Measurements from ENCODE around the gene GKAP1.

GKAP1 gene

DNA sequence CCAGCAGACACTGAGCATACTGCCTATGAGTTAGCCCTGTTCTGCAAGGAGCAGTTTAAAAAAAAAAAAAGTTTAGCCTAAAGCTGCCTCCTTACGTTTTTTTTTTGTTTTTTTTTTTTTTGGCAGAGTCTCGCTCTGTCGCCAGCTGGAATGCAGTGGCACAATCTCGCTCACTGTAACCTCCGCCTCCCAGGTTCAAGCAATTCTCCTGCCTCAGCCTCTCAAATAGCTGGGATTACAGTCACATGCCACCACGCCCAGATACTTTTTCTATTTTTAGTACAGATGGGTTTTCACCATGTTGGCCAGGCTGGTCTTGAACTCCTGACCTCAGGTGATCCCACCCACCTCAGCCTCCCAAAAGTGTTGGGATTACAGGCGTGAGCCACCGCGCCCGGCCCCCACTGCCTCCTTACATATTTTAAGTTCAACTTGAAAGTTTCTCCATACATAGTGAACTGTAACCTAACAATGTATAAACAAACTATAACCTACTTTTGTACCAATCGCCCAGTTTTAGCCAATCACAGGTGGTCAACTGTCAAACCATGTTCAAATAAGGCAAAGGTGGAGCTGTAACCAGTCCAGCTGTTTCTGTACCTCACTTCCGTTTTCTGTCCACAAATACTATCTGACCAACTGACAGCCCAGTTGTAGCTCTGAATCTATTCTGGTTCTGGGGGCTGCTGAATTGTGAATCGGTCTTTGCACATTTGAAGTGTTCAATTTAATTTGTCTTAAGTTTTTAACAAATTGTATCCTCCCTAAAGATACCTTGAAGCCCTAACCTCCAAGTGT lies 17.1 kb downstream of the GKAP1 start:
- Histone ChIP-seq H3K27ac (ENCODE audit: low read length) (no peak overlapping the region), H3K36me3 (ENCODE audit: control insufficient read depth, insufficient read depth, low read length) (no peaks in the 10 kb centered on the region), H3K4me3 (ENCODE audit: low read length) (no peak overlapping the region), H3K27me3 (ENCODE audit: control insufficient read depth, insufficient read depth, low read length) (no peaks in the 10 kb centered on the region), H3K9me3 (ENCODE audit: control insufficient read depth, insufficient read depth, low read length) (no peaks in the 10 kb centered on the region), H3K4me1 (ENCODE audit: control insufficient read depth, insufficient read depth, low read length) (no peaks in the 10 kb centered on the region)
- WGBS (ENCODE audit: insufficient coverage, insufficient read length) = no CpG with 5 or more reads among the region's 13 CpGs
- DNase-seq (ENCODE audit: low read depth, low spot score) = no peak

DNA sequence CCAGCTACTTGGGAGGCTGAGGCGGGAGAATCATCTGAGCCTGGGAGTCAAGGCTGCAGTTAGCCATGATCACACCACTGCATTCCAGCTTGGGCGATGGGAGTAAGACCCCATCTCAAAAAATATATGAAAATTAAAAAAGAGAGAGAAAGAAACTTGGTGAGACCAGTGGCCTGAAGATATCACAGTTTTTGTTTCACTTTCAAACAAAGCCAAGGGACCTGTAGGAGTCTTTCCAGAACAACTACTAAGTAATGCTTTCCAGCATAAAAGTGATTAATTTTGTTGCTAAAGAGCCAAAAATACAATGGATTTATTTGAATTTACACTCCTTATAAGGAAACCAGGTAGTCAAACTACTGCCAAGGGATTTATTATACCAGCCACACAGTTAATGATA lies 23.5 kb downstream of the GKAP1 start:
- Histone ChIP-seq H3K27me3 (ENCODE audit: control insufficient read depth, insufficient read depth, low read length) (no peaks in the 10 kb centered on the region), H3K4me1 (ENCODE audit: control insufficient read depth, insufficient read depth, low read length) (no peaks in the 10 kb centered on the region), H3K27ac (ENCODE audit: low read length) (no peak overlapping the region), H3K36me3 (ENCODE audit: control insufficient read depth, insufficient read depth, low read length) (no peaks in the 10 kb centered on the region), H3K4me3 (ENCODE audit: low read length) (no peak overlapping the region), H3K9me3 (ENCODE audit: control insufficient read depth, insufficient read depth, low read length) (no peaks in the 10 kb centered on the region)
- DNase-seq (ENCODE audit: low read depth, low spot score) = no peak
- WGBS (ENCODE audit: insufficient coverage, insufficient read length) = no CpG with 5 or more reads among the region's 2 CpGs

DNA sequence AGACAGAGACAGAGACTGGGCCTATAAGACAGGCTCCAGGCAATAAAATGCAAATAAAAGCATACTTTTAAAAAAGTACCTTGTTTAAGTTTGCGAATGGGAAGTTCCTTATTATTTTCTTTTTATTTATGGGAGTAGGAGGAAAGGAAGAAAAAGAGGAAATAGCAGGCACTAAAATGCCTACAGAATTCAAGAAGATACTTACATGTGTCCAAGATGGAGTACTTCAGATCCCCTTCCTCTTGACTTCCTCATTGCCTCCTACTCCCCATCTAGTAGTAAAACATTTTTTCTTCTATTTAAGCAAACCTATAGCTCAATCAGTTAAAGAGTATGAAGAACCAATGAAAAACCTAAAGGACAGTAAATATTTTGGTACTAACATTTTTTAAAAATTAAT lies 24.8 kb downstream of the GKAP1 start:
- no peak for DNase-seq (ENCODE audit: low read depth, low spot score)
- Histone ChIP-seq H3K27me3 (ENCODE audit: control insufficient read depth, insufficient read depth, low read length) (no peaks in the 10 kb centered on the region), H3K27ac (ENCODE audit: low read length) (no peak overlapping the region), H3K4me3 (ENCODE audit: low read length) (no peak overlapping the region), H3K4me1 (ENCODE audit: control insufficient read depth, insufficient read depth, low read length) (no peaks in the 10 kb centered on the region), H3K9me3 (ENCODE audit: control insufficient read depth, insufficient read depth, low read length) (no peaks in the 10 kb centered on the region), H3K36me3 (ENCODE audit: control insufficient read depth, insufficient read depth, low read length) (no peaks in the 10 kb centered on the region)
- WGBS (ENCODE audit: insufficient coverage, insufficient read length) = no CpG with 5 or more reads among the region's 1 CpG

DNA sequence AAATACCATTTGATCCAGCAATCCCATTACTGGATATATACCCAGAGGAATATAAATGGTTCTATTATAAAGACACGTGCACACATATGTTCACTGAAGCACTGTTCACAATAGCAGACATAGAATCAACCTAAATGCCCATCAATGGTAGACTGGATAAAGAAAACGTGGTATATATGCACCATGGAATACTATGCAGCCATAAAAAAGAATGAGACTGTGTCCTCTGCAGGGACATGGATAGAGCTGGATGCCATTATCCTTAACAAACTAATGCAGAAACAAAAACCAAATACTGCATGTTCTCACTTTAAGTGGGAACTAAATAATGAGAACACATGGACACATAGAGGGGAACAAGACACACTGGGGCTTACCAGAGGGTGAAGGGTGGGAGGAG lies 39.4 kb downstream of the GKAP1 start:
- H3K9me3 ChIP-seq (ENCODE audit: control insufficient read depth, insufficient read depth, low read length) = no peaks in the 10 kb centered on the region
- no peak overlapping the region for H3K27ac ChIP-seq (ENCODE audit: low read length)
- no CpG with 5 or more reads among the region's 2 CpGs for WGBS (ENCODE audit: insufficient coverage, insufficient read length)
- no peaks in the 10 kb centered on the region for H3K4me1 ChIP-seq (ENCODE audit: control insufficient read depth, insufficient read depth, low read length)
- H3K4me3 ChIP-seq (ENCODE audit: low read length) = no peak overlapping the region
- H3K36me3 ChIP-seq (ENCODE audit: control insufficient read depth, insufficient read depth, low read length) = no peaks in the 10 kb centered on the region
- DNase-seq (ENCODE audit: low read depth, low spot score) = no peak
- no peaks in the 10 kb centered on the region for H3K27me3 ChIP-seq (ENCODE audit: control insufficient read depth, insufficient read depth, low read length)

DNA sequence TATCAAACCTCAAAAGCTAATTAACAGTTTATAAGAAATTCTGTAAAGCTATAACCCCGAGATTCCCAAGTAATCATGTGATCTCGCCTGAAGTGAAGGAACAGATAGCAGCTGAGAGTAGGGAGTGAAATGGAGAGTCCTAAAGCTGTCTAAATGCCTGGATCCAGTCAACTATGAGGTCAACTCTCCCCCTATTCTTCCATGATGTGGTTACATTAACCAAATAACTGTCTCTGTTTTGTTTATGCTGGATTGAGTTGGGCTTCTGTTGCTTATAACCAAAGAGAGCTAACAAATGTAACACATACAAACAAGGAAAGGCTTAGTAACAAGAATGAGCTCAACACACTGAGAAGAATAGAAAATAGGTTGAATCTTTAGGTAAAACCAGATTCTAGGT lies 41.6 kb downstream of the GKAP1 start:
- Histone ChIP-seq H3K36me3 (ENCODE audit: control insufficient read depth, insufficient read depth, low read length) (no peaks in the 10 kb centered on the region), H3K27ac (ENCODE audit: low read length) (no peak overlapping the region), H3K4me1 (ENCODE audit: control insufficient read depth, insufficient read depth, low read length) (no peaks in the 10 kb centered on the region), H3K4me3 (ENCODE audit: low read length) (no peak overlapping the region), H3K27me3 (ENCODE audit: control insufficient read depth, insufficient read depth, low read length) (no peaks in the 10 kb centered on the region), H3K9me3 (ENCODE audit: control insufficient read depth, insufficient read depth, low read length) (no peaks in the 10 kb centered on the region)
- WGBS (ENCODE audit: insufficient coverage, insufficient read length) = no CpG with 5 or more reads among the region's 2 CpGs
- no peak for DNase-seq (ENCODE audit: low read depth, low spot score)

DNA sequence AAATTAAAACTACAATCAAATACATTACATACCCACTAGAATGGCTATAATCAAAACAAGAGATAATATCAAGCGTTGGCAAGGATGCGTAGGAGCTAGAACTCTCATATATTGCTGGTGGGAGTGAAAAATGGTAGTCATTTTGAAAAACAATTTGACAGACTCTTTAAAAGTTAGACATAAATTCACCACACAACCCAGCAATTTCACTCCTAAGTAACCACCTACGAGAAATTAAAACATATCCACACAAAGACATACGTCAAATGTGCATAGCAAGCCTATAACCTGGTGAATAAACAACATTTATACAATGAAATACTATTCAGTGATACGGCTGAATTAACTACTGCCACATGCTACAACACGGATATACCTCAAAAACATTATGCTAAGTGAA lies 44.7 kb downstream of the GKAP1 start:
- WGBS (ENCODE audit: insufficient coverage, insufficient read length) = no CpG with 5 or more reads among the region's 6 CpGs
- no peak overlapping the region for H3K27ac ChIP-seq (ENCODE audit: low read length)
- no peak for DNase-seq (ENCODE audit: low read depth, low spot score)
- H3K36me3 ChIP-seq (ENCODE audit: control insufficient read depth, insufficient read depth, low read length) = no peaks in the 10 kb centered on the region
- no peaks in the 10 kb centered on the region for H3K27me3 ChIP-seq (ENCODE audit: control insufficient read depth, insufficient read depth, low read length)
- no peaks in the 10 kb centered on the region for H3K4me1 ChIP-seq (ENCODE audit: control insufficient read depth, insufficient read depth, low read length)
- H3K9me3 ChIP-seq (ENCODE audit: control insufficient read depth, insufficient read depth, low read length) = no peaks in the 10 kb centered on the region
- no peak overlapping the region for H3K4me3 ChIP-seq (ENCODE audit: low read length)

DNA sequence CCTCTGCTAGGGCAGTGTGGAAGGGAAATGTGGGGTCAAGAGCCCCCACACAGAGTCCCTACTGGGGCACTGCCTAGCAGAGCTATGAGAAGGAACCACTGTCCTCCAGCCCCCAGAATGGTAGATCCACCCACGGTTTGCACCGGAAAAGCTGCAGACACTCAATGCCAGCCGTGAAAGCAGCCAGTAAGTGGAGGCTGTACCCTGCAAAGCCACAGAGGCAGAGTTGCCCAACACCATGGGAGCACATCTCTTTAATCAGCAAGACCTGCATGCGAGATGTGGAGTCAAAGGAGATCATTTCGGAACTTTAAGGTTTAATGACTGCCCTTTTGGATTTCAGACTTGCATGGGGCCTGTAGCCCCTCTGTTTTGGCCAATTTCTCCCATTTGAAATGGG lies 52.2 kb downstream of the GKAP1 start:
- no peaks in the 10 kb centered on the region for H3K27me3 ChIP-seq (ENCODE audit: control insufficient read depth, insufficient read depth, low read length)
- H3K27ac ChIP-seq (ENCODE audit: low read length) = no peak overlapping the region
- H3K4me1 ChIP-seq (ENCODE audit: control insufficient read depth, insufficient read depth, low read length) = no peaks in the 10 kb centered on the region
- no peaks in the 10 kb centered on the region for H3K9me3 ChIP-seq (ENCODE audit: control insufficient read depth, insufficient read depth, low read length)
- no peak for DNase-seq (ENCODE audit: low read depth, low spot score)
- WGBS (ENCODE audit: insufficient coverage, insufficient read length) = no CpG with 5 or more reads among the region's 5 CpGs
- no peak overlapping the region for H3K4me3 ChIP-seq (ENCODE audit: low read length)
- H3K36me3 ChIP-seq (ENCODE audit: control insufficient read depth, insufficient read depth, low read length) = no peaks in the 10 kb centered on the region

DNA sequence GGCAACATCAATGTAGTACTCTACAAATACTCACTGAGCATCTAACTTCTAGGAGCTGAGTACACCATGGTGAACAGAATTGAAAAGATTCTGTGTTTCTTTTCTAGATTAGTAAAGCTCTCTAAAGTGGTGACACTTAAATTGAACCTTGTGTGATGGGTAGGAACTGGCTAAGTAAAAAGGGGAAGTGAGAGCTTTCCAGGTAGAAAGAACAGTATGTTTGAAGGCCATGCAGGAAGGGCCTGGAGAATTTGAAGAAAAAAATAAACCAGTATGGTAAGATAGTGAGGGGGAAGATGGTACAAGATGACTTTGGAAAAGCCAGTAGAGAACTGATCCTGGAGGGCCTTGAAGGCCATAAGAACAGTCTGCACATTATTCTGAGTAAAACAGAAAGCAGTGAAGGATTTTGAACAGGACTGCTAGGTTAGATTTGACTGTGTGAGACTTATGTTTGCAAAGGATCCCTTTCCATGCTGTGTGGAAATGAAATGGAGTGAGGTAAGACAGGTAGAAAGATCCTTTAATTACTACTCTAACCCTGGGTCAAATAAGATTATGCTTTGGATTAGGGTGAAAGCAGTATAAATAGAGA lies 63.1 kb downstream of the GKAP1 start:
- H3K9me3 ChIP-seq (ENCODE audit: control insufficient read depth, insufficient read depth, low read length) = no peaks in the 10 kb centered on the region
- no peak overlapping the region for H3K27ac ChIP-seq (ENCODE audit: low read length)
- H3K36me3 ChIP-seq (ENCODE audit: control insufficient read depth, insufficient read depth, low read length) = no peaks in the 10 kb centered on the region
- no peak for DNase-seq (ENCODE audit: low read depth, low spot score)
- H3K4me1 ChIP-seq (ENCODE audit: control insufficient read depth, insufficient read depth, low read length) = no peaks in the 10 kb centered on the region
- H3K4me3 ChIP-seq (ENCODE audit: low read length) = no peak overlapping the region
- no peaks in the 10 kb centered on the region for H3K27me3 ChIP-seq (ENCODE audit: control insufficient read depth, insufficient read depth, low read length)

DNA sequence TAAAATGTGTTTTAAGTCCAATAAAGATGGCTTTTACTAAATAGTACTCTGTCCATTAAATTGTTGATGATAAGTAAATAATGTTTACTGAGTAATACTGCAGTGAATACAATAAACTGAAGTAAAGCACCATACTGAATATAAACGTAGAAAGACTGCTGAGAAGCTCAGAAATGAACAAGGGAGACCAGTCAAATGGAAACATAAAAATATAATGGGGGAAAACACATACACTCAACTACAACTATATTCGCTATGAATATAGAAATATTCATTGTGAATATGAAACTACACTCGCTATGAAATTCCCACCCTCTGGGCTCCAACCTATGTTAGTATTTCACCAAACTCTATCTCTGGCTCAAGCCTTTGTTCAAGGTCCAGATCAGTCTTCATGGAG lies 67.9 kb downstream of the GKAP1 start:
- DNase-seq (ENCODE audit: low read depth, low spot score) = no peak
- whole genome bisulfite sequencing (ENCODE audit: insufficient coverage, insufficient read length) = no CpG with 5 or more reads among the region's 3 CpGs
- no peaks in the 10 kb centered on the region for H3K27me3 ChIP-seq (ENCODE audit: control insufficient read depth, insufficient read depth, low read length)

DNA sequence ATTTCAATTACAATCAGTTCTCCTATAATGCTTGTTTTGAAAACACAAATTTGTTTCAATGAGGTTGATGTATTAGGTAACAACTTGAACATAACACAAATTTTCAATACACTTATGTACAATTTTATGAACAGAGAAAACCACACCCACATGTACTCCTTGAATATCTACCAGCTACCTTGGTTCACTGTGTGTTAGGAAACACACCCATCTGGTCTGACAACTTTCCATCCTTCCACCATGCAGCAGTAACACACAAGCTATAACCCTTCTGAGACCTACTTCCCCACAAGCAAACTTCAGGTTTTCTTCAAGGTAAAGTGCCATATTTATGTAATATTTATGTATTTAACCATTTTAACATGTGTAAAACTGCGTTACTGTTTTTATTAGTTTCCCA lies 73.4 kb downstream of the GKAP1 start:
- H3K4me1 ChIP-seq (ENCODE audit: control insufficient read depth, insufficient read depth, low read length) = no peaks in the 10 kb centered on the region
- no peak overlapping the region for H3K4me3 ChIP-seq (ENCODE audit: low read length)
- no CpG with 5 or more reads among the region's 1 CpG for WGBS (ENCODE audit: insufficient coverage, insufficient read length)
- DNase-seq (ENCODE audit: low read depth, low spot score) = no peak
- H3K36me3 ChIP-seq (ENCODE audit: control insufficient read depth, insufficient read depth, low read length) = no peaks in the 10 kb centered on the region
- no peaks in the 10 kb centered on the region for H3K9me3 ChIP-seq (ENCODE audit: control insufficient read depth, insufficient read depth, low read length)
- H3K27ac ChIP-seq (ENCODE audit: low read length) = no peak overlapping the region
- no peaks in the 10 kb centered on the region for H3K27me3 ChIP-seq (ENCODE audit: control insufficient read depth, insufficient read depth, low read length)

More for the DNA sequence above, 67.9 kb downstream of the GKAP1 start:
- Histone ChIP-seq H3K36me3 (ENCODE audit: control insufficient read depth, insufficient read depth, low read length) (no peaks in the 10 kb centered on the region), H3K4me1 (ENCODE audit: control insufficient read depth, insufficient read depth, low read length) (no peaks in the 10 kb centered on the region), H3K27ac (ENCODE audit: low read length) (no peak overlapping the region), H3K9me3 (ENCODE audit: control insufficient read depth, insufficient read depth, low read length) (no peaks in the 10 kb centered on the region), H3K4me3 (ENCODE audit: low read length) (no peak overlapping the region)

DNA sequence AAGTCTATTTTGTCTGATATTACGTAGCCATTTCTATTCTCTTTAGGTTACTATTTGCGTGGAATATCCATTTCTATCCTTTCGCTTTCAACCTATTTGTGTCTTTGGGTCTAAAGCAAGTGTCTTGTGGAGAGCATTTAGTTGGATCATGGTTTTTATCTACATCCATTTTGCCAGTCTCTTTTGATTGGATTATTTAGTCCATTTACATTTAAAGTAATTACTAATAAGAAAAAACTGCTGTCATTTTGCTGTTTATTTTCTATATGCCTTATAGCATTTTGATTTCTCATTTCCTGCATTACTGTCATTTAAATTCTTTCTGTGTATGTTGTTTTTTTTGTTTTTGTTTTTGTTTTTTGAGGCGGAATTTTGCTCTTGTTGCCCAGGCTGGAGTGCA lies 83.8 kb downstream of the GKAP1 start:
- Histone ChIP-seq H3K4me1 (ENCODE audit: control insufficient read depth, insufficient read depth, low read length) (no peaks in the 10 kb centered on the region), H3K27ac (ENCODE audit: low read length) (no peak overlapping the region), H3K27me3 (ENCODE audit: control insufficient read depth, insufficient read depth, low read length) (no peaks in the 10 kb centered on the region), H3K4me3 (ENCODE audit: low read length) (no peak overlapping the region), H3K9me3 (ENCODE audit: control insufficient read depth, insufficient read depth, low read length) (no peaks in the 10 kb centered on the region), H3K36me3 (ENCODE audit: control insufficient read depth, insufficient read depth, low read length) (no peaks in the 10 kb centered on the region)
- WGBS (ENCODE audit: insufficient coverage, insufficient read length) = no CpG with 5 or more reads among the region's 4 CpGs
- DNase-seq (ENCODE audit: low read depth, low spot score) = no peak
